ENCODE measurements around the gene CACNA1C.
"Not testable (repeated sequence)": the region's sequence is repeated elsewhere in the genome, so short reads cannot be mapped to it uniquely, and the experiment has no call there.

CACNA1C gene

GRCh38 chr12:2076196-2076570 is 23.4 kb downstream of the CACNA1C start:
- no peak for DNase-seq (ENCODE audit: low read depth)

DNA sequence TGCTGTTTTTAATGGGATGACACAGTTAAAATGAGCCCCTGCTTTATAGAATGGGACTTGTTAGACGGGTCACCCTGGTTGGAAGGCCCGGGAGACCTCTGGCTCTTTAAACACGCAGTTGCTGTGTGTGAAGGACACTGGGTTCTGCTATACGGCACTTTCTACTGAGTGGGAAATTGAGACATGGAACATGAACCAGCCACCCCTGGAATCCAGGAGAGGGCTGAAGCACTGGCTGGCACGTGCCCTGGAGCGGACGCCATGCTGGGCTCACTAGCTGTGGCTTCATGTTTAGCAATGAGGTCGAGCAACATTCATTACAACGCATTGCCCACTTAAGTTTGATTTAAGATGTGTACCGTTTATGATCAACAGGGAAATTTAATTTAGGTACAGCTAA is 23.9 kb downstream of the CACNA1C start:
- DNase-seq (ENCODE audit: low read depth) = no peak

DNA sequence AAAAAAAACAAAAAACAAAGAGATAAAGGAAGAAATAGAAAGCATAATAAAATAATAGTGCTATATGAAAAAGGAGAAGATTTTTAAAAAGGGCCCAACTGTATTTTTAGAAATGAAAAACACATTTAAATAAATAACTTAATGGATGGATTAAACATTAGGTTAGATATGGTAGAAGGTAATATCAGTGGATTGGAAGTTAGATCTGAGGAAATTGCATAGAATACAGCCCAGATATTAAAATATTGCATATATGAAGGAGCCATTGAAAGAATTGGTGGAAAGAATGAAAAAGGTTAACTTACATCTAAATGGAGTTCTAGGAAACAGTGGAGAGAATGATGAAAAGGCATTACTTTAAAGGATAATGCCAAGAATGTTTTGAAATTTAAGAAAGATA is 27.8 kb downstream of the CACNA1C start:
- no peak for DNase-seq (ENCODE audit: low read depth)

GRCh38 chr12:2082321-2082720 is 29.5 kb downstream of the CACNA1C start:
- no peak for DNase-seq (ENCODE audit: low read depth)

GRCh38 chr12:2083008-2083407 is 30.2 kb downstream of the CACNA1C start:
- no peak for DNase-seq (ENCODE audit: low read depth)

GRCh38 chr12:2083561-2083960 is 30.8 kb downstream of the CACNA1C start:
- no peak for DNase-seq (ENCODE audit: low read depth)

DNA sequence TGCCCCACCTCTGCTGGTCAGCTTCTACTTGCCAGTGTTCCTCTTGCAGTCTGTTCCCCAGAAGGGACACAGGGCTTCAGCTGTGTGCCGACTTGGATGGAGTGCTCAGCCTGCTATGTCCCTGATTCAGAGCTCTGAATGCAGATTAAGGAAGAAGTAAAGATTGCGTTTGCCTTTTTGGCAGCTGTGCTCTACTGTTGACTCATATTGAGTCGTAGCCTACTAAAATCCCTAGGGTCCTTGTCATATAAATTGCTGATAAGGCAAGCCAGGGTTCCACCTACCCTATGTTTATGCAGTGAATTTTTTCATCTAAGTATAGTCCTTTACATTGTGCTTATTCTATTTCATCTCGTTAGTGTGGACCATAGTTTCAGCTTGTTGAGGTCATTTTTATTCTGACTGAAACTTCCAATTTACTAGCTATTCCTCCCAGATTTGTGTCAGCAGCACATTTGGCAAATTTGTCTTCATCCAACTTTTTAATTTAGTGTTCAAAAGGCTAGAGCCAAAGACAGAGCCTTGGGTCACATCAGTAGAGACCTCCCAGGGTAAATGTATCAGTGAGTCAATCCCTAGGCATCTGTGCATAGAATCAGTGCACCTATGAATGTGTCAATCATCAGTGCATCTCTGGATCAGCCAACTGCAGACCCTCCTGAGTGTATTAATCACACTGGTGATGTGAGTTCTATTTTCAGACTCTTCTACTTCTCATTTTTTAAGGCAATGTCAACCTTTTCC is 31.9 kb downstream of the CACNA1C start:
- DNase-seq (ENCODE audit: low read depth) = no peak

GRCh38 chr12:2092354-2092753 is 39.6 kb downstream of the CACNA1C start:
- DNase-seq (ENCODE audit: low read depth) = no peak

- DNase-seq (ENCODE audit: low read depth) = no peak
These were observed 40.1 kb downstream of the CACNA1C start for GRCh38 chr12:2092890-2093289.

GRCh38 chr12:2094597-2094996 is 41.8 kb downstream of the CACNA1C start:
- DNase-seq (ENCODE audit: low read depth) = no peak

GRCh38 chr12:2095878-2096277 is 43.1 kb downstream of the CACNA1C start:
- DNase-seq (ENCODE audit: low read depth) = no peak

DNA sequence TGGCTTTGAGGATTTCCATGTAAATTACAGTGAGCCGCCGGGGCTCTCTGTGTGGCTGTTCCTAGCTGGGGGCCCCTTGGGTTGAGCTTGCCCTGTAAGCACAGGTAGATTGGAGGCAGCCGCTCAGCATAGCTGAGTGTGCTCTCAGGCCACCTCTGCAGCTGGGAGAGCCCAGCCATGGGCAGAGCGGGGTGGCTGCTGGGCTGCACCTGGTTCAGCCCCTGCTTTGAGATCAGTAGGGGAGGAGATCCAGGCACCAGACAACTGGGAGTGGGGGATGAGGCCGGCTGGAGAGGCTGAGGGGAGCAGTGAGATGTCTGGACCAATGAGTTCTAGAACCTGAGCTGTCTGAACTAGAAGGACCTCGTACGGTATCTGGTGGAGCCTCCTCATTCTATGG is 44.8 kb downstream of the CACNA1C start:
- no peak for DNase-seq (ENCODE audit: low read depth)

- DNase-seq (ENCODE audit: low read depth) = no peak
These were observed 46.1 kb downstream of the CACNA1C start for GRCh38 chr12:2098852-2099251.

DNA sequence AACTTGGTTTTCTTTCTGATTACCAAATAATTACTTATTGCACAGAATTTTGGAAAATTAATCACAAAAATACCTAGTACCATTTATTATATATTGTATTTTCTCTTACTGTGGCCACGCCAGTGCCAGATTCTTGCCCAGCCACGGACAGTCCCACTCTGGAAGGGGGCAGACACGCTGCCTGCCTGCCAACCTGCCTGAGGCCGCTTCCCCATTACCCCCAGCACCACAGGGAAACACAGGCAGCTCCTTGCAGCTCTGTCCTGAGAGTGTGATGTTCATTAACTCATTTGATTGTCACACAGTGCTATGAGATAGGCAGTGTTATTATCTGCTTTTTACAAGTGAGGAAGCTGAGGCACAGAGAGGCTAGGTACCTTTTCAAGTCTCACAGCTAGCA is 46.8 kb downstream of the CACNA1C start:
- no peak for DNase-seq (ENCODE audit: low read depth)

DNA sequence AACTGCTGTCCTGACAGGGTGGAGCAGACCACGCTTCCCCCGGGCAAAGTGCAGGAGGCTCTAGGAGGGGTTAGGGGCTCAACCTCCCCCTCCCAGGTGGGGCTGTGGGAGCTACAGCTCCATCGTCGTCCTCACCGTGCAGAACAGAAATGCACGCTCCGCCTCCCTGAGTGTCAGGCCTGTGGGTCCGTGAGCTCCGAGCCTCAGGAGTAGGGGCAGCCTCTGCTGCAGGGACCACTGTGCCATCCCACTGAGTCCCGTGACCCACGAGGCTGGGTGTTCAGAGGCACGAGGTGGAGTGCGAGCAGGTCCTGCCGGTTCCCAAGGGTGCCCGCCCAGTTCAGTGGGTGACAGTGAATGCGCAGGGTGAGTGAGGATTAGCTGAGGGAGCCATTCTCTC is 48.6 kb downstream of the CACNA1C start:
- no peak for DNase-seq (ENCODE audit: low read depth)

- DNase-seq (ENCODE audit: low read depth) = no peak
These were observed 49.0 kb downstream of the CACNA1C start for GRCh38 chr12:2101771-2102170.

- not testable (repeated sequence) for DNase-seq (ENCODE audit: low read depth)
These were observed 49.9 kb downstream of the CACNA1C start for GRCh38 chr12:2102736-2103135.

- not testable (repeated sequence) for DNase-seq (ENCODE audit: low read depth)
These were observed 52.6 kb downstream of the CACNA1C start for GRCh38 chr12:2105387-2105786.

DNA sequence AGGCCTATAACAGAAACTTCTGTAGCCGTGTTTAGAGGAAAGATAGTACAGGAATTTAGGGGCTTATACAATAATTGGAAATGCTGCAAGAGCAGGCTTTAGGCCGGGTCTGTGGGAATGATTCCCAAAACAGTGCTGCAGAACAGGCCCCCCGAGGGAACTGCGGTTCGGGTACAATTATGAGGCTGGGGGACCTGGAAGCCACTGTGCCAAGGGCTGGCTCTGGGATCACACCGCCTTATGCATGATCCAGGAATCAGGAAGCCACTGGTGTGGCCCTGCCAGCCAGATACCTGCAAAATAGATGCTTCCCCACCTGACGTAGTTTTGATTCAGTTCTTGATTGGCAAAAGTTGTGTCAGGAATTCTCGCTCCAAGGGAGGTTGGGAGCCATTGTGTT is 55.4 kb downstream of the CACNA1C start:
- DNase-seq (ENCODE audit: low read depth) = no peak

DNA sequence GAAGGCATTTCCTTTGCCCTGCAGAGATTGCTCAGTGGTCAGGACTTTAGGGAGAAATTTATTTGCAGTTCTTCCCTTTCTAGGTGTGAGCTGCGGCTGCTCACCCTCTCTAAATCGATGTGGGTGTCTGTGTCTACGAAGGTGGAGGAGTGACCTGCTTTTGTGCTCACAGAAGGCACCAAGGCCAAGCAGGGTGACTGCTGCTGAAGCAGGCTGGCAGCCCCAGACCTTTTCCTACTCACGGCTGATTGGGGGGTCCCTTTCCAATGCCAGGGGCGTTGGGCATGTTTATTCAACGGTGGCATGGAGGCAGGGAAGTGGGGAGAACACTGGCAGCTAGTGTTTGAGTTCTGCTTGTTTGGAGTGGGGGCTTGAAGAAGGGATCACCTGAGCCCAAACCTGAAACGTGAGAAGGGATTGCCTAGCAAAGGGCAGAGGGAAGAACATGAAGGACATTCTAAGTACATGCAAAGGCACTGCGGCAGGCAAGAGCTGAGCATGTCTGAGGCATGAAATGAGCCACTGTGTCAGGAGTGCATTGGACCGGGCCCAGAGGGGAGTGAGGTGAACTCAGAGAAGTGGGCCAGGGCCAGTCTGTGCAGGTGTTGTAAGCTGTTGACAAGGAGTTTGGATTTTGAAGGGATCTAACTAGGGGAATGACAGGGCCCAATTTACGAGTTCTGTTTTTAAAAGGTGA is 56.3 kb downstream of the CACNA1C start:
- DNase-seq (ENCODE audit: low read depth) = no peak

- no peak for DNase-seq (ENCODE audit: low read depth)
These were observed 57.3 kb downstream of the CACNA1C start for GRCh38 chr12:2110127-2110526.

GRCh38 chr12:2110849-2111566 is 58.2 kb downstream of the CACNA1C start:
- no peak for DNase-seq (ENCODE audit: low read depth)

GRCh38 chr12:2111826-2112225 is 59.0 kb downstream of the CACNA1C start:
- DNase-seq (ENCODE audit: low read depth) = no peak
